Smooth muscle cell of the pulmonary artery (primary cell): ENCODE data around the gene BNIPL. TPM values are rescaled to one million over a fixed set of nuclear protein-coding genes. Genes with fewer than 3 reads are reported as not detected.

ENCODE experiments used
- total RNA-seq: library from RNA; depleted of rRNA; stranded (reverse); fragments of >200 nt; gene quantifications from 2 replicates; pipeline ENCODE4 v1.2.3, GENCODE V29; 2014

The BNIPL gene, protein sequence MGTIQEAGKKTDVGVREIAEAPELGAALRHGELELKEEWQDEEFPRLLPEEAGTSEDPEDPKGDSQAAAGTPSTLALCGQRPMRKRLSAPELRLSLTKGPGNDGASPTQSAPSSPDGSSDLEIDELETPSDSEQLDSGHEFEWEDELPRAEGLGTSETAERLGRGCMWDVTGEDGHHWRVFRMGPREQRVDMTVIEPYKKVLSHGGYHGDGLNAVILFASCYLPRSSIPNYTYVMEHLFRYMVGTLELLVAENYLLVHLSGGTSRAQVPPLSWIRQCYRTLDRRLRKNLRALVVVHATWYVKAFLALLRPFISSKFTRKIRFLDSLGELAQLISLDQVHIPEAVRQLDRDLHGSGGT
- 0.26 TPM in 2 replicates for total RNA-seq

GRCh38 chr1:151036356-151036755 is at the start of gene BNIPL:
BNIPL (plus strand) TSS chr1:151036586; CDS start chr1:151036726, 140 bp downstream.

GRCh38 chr1:151006327-151007052 is 29.9 kb upstream of the BNIPL start, which contains the start of gene MINDY1:
MINDY1 (minus strand) TSS chr1:151006902; CDS start chr1:151002617, 4,285 bp downstream.

GRCh38 chr1:151008244-151009205 is 27.9 kb upstream of the BNIPL start, which contains the start of gene PRUNE1:
PRUNE1 (plus strand) TSS chr1:151008449; CDS start chr1:151008633, 184 bp downstream.

DNA sequence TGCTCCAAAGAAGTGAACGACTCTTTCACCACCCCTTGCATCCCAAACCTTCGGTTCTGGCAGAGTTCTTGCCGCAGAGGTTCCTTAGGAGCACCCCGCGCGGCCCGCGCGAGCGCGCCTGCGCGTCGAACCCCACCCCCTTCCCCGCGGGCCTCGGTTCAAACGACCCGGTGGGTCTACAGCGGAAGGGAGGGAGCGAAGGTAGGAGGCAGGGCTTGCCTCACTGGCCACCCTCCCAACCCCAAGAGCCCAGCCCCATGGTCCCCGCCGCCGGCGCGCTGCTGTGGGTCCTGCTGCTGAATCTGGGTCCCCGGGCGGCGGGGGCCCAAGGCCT is 11.2 kb downstream of the BNIPL start, which contains the start of gene C1orf56:
C1orf56 (plus strand) TSS at position 161 of the 334 bp plus-strand sequence; CDS start at position 258, 97 bp downstream.

DNA sequence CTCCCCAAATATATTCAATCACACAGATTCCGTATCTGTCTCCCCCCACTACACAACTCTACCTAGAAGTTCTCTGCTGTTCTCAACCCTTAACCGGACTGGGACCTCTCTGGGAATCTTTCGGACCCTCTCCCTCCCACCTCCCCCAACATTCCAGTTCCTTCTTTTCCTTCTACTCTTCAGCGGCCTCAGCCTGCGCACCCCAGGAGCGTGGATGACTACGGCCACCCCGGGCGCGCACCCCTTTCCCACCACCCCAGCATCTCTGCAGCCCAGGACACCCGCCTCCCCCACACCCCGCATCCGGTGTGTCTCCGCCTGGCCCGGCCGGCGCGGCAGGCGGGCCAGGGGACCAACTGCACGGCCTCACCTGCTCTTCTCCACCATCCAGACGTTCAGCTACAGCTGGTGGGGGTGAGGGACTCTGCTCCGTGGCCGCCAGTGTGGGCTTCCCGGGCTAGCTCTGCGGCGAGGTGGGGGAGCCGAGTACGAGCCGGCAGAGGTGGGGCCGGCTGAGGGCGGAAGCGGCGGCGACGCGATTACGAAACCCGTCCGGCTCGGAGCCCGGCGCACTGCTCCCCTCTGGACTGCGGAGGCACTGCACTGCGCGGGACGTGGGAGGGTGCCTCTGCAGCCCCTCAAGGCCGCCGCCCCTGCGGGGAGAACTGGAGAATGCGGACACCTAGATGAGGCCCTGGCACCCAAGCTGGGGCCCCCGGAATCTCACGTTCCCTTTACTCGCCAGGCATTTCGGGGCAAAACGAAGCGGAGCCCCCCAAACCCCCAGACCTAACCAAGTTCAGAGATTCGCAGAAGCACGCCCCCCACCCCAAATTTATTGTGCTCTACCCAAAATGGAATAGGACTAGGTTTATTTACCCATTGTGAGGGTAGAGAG is 23.0 kb downstream of the BNIPL start, which contains the start of gene CDC42SE1:
CDC42SE1 (minus strand) TSS at position 514 of the 898 bp plus-strand sequence. CDS start 3,892 bp downstream, outside the sequence.

GRCh38 chr1:151060007-151060656 is 23.7 kb downstream of the BNIPL start, which contains the start of gene MLLT11:
MLLT11 (plus strand) TSS chr1:151060397; CDS start chr1:151067225, 6,828 bp downstream.

DNA sequence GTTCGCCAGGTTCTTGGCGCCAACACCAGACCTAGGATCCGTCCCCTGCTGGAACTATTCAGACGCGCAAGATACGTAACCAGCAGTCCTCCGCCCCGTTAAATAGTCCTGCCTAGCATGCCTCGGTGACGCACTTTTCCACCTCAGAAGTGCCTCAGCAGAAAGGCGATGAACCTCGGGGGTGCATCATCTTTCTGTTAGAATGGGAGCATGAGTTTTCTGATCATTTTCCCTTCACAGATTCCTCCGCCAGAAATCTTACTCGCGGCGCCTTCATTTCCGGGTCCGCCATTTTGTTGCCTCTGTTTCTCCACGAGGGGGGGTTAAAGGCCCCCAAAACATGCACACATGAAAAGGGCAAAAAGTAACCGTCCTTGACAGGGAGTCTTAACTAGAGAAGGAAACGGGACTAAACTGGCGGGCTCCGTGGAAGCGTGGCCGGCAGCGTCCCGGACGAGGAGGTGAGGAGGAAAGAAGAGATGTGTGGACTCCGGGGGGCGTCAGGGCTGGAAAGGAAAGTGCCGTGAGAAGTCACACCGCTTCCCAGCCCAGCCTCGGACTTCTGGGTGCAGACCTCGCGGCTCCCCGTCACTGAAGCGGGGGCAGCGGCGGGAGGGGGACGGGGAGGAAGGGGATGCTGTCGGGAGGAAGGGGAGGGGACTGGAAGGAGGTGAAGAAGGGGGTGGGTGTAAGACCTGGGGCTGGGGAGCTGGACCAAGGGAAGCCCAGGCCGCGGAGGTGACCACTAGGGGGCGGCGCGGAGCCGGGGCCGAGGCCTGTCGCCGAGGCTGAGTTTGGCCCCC is 34.3 kb downstream of the BNIPL start, which contains the start of gene GABPB2:
GABPB2 (plus strand) TSS at position 288 of the 803 bp plus-strand sequence. CDS start 17,429 bp downstream, outside the sequence.

Other genes starting within 250 kb of the BNIPL start
- 55.6 and 58.8 TPM in 2 replicates for gene CTSK, start 228.3 kb upstream of the BNIPL start, total RNA-seq
- 41.1 and 45.4 TPM in 2 replicates for gene ARNT, start 160.0 kb upstream of the BNIPL start, total RNA-seq
- not detected in 2 replicates for gene CTXND2, start 149.4 kb upstream of the BNIPL start, total RNA-seq
- 27.1 and 32.0 TPM in 2 replicates for gene SETDB1, start 110.2 kb upstream of the BNIPL start, total RNA-seq
- 174 and 190 TPM in 2 replicates for gene CERS2, start 61.8 kb upstream of the BNIPL start, total RNA-seq
- gene ANXA9, start 54.3 kb upstream of the BNIPL start, total RNA-seq = 0.20 TPM in 1 of 2 replicates, not detected in the other
- gene MINDY1, start 29.7 kb upstream of the BNIPL start, total RNA-seq = 10.8 and 21.2 TPM in 2 replicates
- gene PRUNE1, start 28.1 kb upstream of the BNIPL start, total RNA-seq = 8.3 and 9.1 TPM in 2 replicates
- gene C1orf56, start 11.2 kb downstream of the BNIPL start, total RNA-seq = 2.5 and 2.7 TPM in 2 replicates
- gene CDC42SE1, start 23.0 kb downstream of the BNIPL start, total RNA-seq = 39.7 and 50.0 TPM in 2 replicates
- 4.5 and 8.2 TPM in 2 replicates for gene MLLT11, start 23.8 kb downstream of the BNIPL start, total RNA-seq
- 19.0 and 26.9 TPM in 2 replicates for gene GABPB2, start 34.2 kb downstream of the BNIPL start, total RNA-seq
- 2.0 and 2.2 TPM in 2 replicates for gene SEMA6C, start 110.0 kb downstream of the BNIPL start, total RNA-seq
- not detected in 2 replicates for gene TNFAIP8L2, start 120.1 kb downstream of the BNIPL start, total RNA-seq
- 6.6 and 6.7 TPM in 2 replicates for gene LYSMD1, start 129.3 kb downstream of the BNIPL start, total RNA-seq
- 25.0 and 27.6 TPM in 2 replicates for gene SCNM1, start 129.6 kb downstream of the BNIPL start, total RNA-seq
- not detected in 2 replicates for gene TMOD4, start 139.4 kb downstream of the BNIPL start, total RNA-seq
- 27.1 and 27.8 TPM in 2 replicates for gene VPS72, start 153.6 kb downstream of the BNIPL start, total RNA-seq
- 66.9 and 68.2 TPM in 2 replicates for gene PIP5K1A, start 162.0 kb downstream of the BNIPL start, total RNA-seq
- 164 and 174 TPM in 2 replicates for gene PSMD4, start 218.1 kb downstream of the BNIPL start, total RNA-seq
- gene ZNF687, start 245.7 kb downstream of the BNIPL start, total RNA-seq = 11.2 and 12.5 TPM in 2 replicates